NCI-H2081 (cell line): ENCODE results near the gene METRNL.
"Not testable (repeated sequence)": the region's sequence is repeated elsewhere in the genome, so short reads cannot be mapped to it uniquely, and the experiment has no call there.

Source experiments
- DNase-seq, 2 experiments: peaks; one replicate each; lab custom pipeline; 2025; lab: John Stamatoyannopoulos, UW

Gene METRNL

GRCh38 chr17:83052241-83052564, 27.2 kb upstream of the METRNL start:
- DNase-seq, result no peak

DNA sequence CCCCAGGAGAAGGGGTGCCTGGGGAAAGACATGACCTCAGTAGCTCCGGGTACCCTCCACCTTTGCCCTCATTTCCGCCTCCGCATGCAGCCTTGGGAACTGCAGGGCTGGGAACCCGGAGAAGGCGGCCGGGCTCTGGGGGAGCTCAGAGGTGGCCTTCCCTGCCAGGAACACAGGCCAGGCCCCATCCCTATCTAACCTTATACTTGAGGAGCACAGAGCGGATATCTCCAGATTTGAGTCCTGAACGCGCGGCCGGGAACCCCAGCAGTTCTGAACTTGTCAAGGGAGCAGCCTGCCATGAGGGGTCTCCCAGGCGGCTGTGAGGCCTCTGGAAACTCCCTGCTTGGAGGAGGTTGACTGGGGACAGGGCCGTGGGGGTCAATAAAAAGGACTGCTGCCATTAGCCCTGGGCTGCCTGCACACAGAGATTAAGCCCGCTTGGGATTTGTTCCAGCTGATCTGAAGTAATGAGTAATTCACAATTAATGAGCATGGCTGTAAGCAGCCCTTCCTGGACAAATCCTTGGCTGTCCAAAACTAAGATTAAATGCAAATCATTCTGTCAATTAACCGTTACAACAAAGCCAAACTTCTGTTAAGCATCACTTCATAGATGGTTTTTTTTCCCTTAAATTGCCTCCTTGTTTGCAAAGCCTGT, 26.3 kb upstream of the METRNL start:
- no peak for DNase-seq

DNA sequence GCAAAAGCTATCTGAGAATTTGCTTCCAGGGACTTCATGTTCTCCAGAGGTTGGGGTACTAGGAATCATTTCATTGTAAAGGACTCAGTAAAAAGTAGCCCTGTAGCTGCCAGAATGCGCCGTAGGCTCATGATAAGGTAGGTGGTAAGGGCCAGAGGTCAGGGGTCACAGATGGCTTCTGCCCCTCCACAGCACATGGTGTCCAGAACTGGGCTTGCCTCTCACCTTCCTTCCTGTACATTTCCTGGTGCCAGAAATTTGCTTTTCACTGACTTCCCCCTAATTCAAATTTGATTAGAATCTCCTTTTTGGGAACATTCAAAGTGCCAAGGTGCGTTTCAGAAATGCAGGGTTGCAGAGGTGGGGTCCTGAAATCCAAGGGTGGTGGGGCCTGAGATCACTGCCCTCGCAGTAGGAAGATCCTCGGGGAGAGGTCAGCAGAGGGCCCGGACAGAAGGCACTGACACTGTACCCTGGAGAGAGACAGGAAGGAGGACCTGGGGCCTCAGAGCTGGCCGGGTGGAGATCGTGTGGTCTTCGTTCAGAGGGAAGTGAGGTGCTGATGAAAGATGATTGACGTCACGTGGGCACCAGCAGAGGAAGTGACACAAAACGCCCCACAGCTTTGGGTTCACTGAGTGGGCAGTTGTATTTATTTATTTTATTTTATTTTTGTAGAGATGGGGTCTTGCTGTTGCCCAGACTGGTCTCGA, 25.5 kb upstream of the METRNL start:
- DNase-seq, result no peak

- no peak for DNase-seq
These were observed 24.8 kb upstream of the METRNL start for GRCh38 chr17:83054518-83055125.

DNA sequence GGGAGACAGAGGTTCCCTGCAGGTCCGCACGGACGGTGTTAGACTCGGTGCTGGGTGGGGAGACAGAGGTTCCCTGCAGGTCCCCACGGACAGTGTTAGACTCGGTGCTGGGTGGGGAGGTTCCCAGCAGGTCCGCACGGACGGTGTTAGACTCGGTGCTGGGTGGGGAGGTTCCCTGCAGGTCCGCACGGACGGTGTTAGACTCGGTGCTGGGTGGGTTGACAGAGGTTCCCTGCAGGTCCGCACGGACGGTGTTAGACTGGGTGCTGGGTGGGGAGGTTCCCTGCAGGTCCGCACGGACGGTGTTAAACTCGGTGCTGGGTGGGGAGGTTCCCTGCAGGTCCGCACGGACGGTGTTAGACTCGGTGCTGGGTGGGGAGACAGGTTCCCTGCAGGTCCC, 24.2 kb upstream of the METRNL start:
- DNase-seq, result not testable (repeated sequence)

GRCh38 chr17:83055911-83056582, 23.4 kb upstream of the METRNL start:
- no peak for DNase-seq

DNA sequence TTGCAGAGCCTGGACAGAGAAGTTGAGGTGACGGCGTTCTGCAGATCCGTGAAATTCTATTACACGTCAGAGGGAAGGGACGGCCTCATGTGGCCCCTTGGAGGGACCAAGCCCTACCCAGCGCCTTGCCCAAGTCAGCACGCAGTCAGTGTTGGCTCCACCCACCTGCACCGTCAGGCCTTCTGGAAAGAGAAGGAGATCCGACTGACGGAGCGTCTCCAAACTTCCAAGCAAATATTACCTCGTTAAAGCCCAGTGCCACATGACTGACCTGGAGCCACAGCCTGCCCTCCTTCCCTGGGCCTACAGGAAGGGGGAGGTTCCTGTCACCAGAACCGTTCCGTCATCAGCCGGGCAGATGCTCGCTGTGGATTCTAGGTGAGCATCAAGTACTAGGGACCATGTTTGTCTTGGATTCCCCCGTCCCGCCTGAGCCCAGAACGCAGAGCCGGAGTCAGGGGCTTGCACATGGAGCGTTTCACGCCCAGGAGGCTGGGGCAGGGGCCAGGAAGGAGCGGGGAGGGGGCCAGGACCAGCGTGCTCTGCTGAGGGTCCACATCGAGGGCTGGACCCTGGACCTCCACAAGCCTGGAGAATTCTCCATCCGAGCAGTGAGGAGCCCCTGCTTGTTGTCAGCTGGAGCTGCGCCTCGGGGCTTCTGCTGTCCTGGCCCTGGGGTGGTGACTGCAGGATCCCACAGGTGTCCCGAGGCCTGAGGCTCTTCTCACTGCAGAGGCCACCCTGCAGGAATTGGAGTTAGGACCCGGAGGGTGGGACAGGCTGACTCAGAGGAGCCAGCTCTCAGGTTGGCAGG, 22.6 kb upstream of the METRNL start:
- no peak for DNase-seq

- DNase-seq, result no peak
These were observed 22.0 kb upstream of the METRNL start for GRCh38 chr17:83057397-83057761.

DNA sequence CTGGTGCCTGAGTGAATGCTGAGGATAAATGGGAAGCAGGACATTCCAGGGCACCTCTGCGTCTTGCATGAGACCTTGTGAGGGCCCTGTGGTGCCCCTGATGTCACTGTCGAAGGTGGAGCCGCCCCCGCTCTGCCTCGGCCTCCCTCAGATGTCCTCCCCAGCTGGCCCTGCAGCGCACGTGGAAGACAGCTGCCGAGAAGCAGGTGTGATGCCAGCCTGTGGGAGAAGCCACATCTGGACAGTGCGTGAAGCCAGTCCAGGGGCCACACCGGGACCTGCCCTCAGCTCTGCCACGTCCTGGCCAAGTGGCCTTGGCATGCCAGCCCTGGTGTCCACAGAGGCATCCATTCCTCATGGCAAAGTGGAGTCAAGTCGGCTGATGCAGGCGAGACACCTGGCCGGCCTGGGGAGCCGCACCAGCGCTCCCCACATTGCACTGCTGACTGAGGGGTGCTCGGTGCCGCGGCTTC, 21.6 kb upstream of the METRNL start:
- no peak for DNase-seq

GRCh38 chr17:83058266-83058798, 21.1 kb upstream of the METRNL start:
- DNase-seq, result no peak

DNA sequence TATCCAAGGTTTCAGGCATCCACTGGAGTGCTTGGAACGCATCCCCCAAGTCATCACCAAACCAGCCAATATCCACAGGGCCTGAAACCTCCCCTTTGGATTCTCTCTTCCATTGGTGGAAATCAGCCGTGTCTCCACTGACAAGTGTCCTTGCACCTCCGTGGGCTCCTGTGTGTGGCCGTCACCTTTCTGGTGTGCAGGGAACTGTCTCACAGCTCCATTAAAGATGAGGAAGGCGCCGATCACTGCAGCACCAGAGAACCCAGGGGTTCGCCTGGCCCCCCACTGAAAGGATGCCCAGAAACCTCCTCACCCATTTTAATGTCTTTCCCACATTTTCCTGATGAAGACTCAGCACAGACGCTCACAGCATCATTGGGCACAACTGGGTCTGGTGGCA, 17.8 kb upstream of the METRNL start:
- DNase-seq, result no peak

DNA sequence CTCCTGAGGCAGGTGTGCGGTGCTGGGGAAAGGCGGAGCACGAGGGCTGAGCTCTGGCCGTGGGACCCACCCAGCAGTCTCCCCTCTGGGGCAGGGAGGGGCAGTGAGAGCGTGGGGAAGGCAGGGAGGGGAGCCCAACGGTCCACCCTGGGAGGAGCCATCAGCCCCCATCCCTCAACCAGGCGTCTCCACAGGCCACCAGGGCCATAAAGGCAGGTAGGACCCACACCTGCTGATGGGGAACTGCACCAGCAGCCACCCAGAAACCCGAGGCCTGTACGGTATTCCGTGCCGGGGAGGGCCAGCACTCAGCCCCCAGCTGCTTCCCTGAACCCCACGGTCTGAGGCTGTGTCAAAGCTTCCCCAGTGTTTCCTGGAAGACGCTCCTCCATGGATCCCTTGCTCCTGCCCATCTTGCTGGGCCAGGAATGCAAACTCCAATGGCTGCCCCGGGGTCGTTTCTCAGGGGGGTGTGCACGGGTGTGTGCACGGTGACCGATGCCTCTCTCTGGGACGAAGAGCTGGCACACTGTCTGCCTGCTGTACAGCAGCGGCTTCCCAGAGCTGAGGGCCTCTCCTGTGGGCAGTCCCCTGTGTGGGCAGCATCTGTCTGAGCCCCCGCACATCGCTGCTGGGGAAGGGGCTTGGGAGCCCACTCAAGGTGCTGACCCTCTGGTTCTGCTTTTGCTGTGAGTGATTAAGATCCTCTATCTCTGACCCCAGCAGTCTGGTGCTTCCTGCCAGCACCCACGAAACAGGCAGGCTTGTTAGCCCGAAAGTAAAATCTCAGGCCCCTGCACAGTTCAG, 17.2 kb upstream of the METRNL start:
- DNase-seq, result no peak

DNA sequence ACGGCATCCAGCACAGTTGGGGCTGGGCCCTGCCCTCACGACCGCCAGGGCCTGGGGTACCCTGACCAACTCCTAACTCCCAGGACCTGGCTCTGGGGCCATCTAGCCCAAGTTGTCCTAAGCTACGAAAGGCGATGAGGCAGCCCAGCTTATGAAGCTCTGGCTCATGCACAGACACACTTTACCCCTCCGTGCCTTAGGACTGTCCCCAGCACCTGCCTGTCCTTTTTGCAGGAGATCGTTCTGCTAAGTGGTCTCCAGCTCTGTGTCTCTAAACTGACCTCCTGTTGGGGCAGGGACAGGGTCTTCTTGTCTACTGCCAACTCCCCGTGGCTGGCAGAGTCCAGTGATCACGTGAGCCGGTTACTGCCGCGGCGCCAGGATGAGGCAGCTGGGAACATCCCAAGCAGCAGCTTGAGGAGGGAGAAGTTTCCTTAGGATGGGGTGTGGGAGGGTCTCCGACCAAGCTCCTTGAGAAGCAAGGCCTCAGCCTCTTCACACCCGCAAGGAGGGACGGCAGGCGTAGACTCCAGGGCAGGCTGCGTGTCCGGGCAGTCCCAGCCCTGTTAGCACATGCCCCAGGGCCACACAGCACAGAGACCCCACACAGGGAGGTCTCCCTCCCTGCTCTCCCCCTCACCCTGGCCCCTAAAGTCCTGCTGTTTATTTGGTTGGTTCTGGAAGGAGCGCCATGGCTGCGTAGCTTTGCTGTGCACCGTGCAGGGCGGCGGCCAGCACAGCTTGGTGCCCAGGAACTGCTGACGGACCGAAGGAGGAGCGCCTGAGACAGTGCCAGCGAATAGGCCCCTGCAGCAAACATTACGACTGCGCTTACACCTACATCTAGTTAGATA, 16.4 kb upstream of the METRNL start:
- DNase-seq, result no peak

GRCh38 chr17:83064021-83064731, 15.2 kb upstream of the METRNL start:
- no peak for DNase-seq

- DNase-seq, result no peak
These were observed 14.4 kb upstream of the METRNL start for GRCh38 chr17:83064732-83065659.

DNA sequence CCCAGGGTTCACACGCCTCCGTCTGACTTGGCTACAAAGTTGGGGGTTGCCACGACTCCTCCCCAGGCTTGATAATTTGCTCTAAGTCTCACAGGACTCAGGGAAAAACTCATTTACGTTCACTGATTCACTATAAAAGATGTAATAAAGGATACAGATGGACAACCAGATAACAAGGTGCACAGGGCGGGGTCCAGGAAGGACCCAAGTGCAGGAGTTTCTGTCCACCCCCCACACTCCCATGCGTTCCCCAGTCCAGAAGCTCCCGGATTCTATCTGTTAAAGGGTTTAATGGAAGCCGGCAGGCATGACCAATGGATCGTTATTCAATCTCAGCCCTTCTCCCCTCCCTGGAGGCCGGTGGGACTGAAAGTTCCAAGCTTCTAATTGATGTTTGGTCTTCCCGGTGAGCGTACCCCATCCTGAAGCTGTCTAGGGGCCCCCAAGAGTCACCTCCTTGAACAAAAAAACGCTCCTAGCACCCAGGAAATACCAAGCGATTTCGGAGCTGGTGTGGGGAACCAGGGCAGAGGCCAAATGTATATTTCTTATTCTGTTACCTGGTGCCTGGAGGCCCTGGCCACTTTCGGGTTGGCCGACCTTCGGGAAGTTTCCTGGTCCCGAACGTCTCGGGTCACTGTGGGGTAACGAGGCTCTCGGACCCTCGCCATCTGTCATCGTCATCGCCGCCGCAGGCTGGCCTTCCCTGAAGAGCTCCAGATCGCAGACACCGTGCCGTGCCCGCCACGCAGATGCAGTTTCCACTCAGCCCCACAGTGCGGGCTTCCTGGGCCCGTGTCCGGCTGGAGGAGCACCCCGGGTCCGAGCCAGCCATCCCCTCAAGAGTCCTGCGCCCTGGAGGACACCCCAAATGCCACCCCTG, 13.5 kb upstream of the METRNL start:
- no peak for DNase-seq

GRCh38 chr17:83066543-83066890, 12.9 kb upstream of the METRNL start:
- DNase-seq, result not testable (repeated sequence)
